Activated CD4-positive, alpha-beta T cell treated with anti-CD3 and anti-CD28 coated beads, Interleukin-10, Interleukin-2, amounts not matched to agents 100 ng/mL and 50 ng/mL, durations not matched to agents 16 hours and 8 hours (primary cell): ENCODE data around the gene REST.
A peak's percentile ranks its signal among the peaks of the same experiment; 100 is the strongest.
"Not testable (repeated sequence)": the region's sequence is repeated elsewhere in the genome, so short reads cannot be mapped to it uniquely, and the experiment has no call there.

Experiments
- DNase-seq: peaks from one replicate; pipeline ENCODE4 v3.0.0-alpha.2; 2020

Gene REST, protein sequence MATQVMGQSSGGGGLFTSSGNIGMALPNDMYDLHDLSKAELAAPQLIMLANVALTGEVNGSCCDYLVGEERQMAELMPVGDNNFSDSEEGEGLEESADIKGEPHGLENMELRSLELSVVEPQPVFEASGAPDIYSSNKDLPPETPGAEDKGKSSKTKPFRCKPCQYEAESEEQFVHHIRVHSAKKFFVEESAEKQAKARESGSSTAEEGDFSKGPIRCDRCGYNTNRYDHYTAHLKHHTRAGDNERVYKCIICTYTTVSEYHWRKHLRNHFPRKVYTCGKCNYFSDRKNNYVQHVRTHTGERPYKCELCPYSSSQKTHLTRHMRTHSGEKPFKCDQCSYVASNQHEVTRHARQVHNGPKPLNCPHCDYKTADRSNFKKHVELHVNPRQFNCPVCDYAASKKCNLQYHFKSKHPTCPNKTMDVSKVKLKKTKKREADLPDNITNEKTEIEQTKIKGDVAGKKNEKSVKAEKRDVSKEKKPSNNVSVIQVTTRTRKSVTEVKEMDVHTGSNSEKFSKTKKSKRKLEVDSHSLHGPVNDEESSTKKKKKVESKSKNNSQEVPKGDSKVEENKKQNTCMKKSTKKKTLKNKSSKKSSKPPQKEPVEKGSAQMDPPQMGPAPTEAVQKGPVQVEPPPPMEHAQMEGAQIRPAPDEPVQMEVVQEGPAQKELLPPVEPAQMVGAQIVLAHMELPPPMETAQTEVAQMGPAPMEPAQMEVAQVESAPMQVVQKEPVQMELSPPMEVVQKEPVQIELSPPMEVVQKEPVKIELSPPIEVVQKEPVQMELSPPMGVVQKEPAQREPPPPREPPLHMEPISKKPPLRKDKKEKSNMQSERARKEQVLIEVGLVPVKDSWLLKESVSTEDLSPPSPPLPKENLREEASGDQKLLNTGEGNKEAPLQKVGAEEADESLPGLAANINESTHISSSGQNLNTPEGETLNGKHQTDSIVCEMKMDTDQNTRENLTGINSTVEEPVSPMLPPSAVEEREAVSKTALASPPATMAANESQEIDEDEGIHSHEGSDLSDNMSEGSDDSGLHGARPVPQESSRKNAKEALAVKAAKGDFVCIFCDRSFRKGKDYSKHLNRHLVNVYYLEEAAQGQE

DNA sequence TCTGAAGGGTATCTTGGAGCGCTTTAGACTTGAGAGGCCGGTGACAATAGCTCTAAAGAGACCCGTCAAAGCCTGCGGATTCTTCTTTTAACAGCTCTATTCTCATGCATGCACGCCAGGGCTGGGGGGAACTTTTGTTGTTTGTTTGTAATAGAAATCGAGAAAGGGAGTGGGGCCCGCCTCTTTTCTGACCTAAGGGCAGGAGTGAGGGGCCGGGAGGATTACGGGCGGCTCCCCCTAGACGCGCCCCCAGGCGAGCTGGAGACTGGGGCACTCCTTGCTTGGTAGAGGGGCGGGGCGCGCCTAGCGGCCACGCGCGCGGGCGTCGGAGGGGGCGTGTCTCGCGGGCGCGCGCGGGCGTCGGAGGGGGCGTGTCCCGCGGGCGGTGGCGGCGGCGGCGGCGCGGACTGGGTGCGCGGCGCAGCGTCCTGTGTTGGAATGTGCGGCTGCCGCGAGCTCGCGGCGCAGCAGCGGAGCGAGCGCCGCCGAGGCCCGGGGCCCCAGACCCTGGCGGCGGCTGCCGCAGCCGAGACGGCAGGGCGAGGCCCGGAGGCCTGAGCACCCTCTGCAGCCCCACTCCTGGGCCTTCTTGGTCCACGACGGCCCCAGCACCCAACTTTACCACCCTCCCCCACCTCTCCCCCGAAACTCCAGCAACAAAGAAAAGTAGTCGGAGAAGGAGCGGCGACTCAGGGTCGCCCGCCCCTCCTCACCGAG lies at the start of gene REST:
TSS of gene REST (plus strand) at position 412 of the 717 bp plus-strand sequence. CDS start 2,739 bp downstream, outside the sequence.
- peak; percentile 82 for DNase-seq

DNA sequence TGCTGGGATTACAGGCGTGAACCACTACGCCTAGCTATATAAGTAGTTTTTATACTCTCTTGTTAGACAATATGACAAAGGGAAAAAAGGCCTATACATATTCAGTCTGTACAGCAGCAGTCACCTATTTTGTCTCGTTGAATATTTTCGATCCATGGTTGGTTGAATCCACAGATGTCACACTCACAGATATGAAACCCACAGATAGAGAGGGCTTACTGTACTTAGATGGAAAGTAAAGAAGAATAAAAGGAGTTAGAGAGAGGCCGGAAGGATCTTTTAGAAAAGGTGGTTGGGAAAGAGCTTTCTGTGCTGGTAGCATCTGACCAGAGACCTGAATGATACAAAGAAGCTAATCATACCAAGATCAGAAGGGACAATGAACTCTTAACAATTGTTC lies 47.9 kb upstream of the REST start:
- DNase-seq: no peak

DNA sequence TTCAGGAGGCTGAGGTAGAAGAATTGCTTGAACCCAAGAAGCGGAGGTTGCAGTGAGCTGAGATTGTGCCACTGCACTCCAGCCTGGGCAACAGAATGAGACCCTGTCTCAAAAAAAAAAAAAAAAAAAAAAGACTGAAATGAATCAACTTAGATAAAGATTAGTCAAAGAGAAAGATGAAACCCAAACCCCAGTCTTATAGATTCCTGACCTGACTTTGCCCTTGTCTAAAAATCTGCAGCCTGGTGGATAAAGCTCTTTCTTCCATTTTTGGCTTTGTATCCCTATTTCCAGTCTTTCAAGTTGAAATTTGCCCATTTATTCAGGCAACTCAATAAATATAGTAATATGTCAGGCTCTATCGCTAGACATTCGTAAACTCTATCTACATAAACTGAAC lies 46.9 kb upstream of the REST start:
- DNase-seq: peak; percentile 54

DNA sequence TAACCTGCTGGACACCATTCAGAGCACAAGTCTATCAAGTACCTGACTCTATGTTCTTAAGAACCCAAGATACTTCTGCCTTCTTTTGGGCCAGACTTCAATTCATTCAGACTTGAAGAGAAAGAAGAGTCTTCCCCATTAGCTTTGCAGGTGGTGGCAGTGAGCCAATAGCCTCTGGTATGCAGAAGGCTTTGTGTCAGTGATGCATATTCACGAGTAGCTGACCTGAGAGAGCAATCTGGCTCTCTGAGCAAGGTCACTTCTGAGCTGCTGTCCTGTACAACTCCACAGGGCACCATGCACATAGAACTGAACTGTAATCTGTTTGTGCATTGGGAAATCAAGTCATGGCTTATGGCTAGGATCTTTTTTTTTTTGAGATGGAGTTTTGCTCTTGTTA lies 46.3 kb upstream of the REST start:
- no peak for DNase-seq

DNA sequence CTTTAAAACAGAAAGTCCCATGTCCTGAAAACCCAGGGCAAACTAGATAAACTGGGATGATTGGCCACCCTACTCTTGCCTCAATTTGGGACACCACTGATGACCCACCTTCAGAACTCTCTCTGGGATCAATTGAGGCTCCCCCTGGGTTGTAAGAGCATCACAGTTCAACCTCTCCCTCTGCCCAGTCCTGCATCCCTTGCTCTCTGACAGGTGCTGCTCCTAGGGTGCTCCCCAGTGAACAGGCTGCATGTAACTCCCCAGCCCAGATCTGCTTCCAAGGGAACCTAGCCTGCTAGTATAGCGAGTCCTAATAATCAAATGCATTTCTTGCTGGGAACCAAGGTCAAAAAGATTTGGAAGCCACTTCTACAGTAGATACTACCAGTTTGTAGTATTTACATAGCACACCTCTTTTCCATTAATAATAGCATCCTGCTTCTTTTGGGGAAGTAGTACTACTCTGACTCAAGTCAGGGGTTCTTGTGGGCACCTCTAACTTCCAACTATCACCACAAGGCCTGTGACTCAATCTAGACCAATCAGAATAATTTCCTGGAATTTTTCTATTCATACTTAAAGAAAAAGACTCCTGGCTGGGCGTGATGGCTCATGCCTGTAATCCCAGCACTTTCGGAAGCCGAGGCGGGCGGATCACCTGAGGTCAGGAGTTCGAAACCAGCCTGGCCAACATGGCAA lies 44.1 kb upstream of the REST start:
- DNase-seq: peak; percentile 53

DNA sequence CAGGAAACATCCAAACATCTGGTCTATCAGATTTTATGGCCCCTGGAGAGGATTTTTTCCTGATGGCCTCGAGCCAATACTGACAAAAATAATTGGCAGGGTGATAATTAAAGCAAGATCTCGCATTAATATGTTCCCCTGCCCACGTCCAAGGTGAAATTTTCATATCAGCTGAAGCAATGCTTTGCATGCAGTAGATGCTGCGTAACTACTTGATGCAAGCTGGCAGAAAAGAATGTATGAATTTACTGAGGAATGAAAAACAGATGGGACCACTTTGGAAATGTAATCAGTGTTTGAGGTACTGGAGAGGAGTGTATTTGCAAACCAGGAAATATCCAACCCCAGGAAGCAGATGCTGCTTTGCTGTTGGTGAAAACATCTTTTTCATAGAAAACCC lies 36.8 kb upstream of the REST start:
- no peak for DNase-seq

DNA sequence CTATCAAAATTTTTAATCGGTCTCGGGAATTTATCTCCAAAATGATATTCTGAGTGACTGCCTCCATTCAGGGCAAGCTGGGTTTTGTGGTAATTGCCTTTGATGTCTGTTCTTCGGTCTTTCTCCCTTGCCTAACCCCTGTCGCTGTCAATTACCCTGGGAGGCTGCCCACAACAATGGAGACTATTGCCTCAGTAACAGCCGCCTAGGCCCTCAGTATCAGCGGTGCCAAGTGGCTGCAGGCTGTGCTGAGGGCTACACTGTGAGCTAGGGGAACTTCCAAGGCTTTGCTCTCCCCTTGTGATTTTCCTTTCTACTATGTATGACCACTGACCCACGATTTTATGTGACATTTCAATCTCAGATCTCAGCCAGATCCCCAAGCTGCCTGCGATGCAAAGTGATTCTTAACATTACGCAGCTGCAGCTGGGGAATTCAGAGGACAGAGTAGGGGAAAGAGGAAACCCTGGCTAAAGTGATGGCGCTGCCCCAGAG lies 36.3 kb upstream of the REST start:
- no peak for DNase-seq

DNA sequence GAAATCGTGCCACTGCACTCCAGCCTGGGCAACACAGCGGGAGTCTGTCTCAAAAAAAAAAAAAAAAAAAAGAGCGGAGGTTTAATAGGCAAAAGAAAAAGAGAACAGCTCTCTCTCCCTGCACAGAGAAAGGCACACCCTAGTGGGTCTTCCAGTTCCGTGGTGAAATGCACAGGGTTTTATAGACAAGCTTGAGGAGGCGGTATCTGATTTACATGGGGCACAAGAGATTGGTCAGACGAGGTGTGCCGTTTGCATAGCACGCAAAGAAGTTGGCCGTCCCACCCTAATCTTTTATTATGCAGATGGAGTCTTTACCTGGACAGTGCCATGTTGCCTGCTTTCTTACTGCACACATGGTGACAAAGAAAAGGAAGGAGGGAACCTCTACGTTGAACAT lies 33.5 kb upstream of the REST start:
- DNase-seq: no peak

DNA sequence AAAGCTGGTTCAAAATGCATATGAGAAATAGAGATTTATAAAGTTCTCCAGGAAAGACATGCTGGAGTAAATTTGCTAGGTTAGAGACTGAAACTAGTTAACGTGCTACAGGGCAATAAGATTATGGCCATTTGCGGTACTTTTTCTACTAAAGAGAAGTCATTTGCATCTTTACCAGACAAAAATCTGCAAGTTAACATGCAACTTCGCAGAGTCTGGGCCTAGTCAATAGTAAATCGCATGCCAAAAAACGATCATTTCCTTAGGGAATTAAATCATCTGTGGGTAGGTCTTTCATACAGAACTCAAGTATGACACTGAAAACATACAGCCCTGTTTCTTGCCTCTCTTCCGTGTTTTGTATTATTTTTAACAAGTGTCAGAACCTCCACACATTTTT lies 32.8 kb upstream of the REST start:
- no peak for DNase-seq

DNA sequence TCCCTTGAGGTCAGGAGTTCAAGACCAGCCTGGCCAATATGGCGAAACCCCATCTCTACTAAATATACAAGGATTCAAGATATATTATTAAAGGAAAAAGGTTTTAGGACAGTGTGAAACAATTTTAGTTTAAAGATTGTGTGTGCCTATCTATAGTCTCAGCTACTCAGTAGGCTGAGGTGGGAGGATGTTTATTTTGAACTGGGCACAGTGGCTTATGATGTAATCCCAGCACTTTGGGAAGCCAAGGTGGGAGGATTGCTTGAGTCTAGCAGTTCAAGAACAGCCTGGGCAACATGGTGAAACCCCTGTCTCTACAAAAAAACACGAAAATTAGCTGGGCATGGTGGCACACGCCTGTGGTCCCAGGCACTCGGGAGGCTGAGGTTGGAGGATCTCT lies 31.4 kb upstream of the REST start:
- no peak for DNase-seq

DNA sequence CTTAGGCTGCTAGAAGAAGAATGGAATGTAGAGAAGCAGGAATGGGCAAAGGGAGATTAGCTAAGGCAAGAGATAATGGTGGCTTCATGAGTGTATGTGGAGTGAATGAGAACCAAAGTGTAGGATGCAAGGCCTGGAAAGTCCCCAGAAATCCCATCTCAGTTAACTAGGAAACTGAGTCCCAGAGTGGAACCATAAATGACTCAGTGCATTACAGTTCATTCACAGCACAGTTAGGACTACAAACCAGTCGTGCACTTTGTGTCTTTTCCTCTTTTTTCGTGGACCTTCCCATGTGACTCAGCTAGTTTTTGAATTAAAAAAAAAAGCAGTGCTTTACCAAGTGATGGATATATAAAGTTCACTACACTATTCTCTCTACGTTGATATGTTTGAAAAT lies 27.7 kb upstream of the REST start:
- DNase-seq: no peak

DNA sequence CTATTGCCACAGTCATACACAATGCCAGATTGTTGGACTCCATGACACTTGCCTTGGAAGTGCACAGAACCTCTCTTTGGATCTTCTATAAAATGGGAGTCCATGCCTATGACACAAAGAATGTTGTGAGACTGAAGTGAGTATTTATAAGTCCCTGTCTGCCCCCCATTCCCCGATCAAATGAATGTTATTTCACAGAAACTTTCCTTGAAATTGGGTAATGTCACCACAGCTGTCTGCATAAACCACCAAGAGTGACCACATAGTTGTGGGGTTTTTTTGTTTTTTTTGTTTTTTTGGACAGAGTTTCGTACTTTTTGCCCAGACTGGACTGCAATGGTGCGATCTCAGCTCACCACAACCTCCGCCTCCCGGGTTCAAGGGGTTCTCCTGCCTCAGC lies 27.1 kb upstream of the REST start:
- DNase-seq: no peak

DNA sequence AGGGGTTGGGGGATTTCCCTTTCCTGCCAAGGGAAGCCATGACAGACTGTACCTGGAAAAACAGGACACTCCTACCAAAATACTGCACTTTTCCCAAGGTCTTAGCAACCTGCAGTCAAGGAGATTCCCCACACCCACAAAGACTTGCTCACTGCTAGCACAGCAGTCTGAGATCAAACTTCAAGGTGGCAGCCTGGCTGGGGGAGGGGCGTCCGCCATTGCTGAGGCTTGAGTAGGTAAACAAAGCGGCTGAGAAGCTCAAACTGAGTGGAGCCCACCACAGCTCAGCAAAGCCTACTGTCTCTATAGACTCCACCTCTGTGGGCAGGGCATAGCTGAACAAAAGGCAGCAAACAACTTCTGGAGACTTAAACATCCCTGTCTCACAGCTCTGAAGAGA lies 23.2 kb upstream of the REST start:
- DNase-seq: not testable (repeated sequence)

DNA sequence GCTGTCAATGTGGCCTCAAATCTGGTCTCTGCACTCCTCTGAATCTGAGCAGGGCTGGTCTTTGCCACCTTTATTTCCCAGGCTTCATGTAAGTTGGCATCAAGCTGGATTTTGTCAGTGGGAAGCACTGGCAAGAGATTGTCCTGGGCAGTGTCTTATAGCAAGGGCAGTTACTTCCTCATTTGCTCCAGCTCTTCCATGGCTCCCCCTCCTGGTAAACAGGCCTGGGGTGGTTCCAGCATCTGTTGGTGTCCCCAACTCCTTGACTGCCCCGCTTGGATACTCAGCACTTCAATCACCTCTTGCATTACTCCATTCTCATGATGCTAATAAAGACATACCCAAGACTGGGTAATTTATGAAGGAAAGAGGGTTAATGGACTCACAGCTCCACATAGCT lies 15.0 kb upstream of the REST start:
- DNase-seq: no peak

DNA sequence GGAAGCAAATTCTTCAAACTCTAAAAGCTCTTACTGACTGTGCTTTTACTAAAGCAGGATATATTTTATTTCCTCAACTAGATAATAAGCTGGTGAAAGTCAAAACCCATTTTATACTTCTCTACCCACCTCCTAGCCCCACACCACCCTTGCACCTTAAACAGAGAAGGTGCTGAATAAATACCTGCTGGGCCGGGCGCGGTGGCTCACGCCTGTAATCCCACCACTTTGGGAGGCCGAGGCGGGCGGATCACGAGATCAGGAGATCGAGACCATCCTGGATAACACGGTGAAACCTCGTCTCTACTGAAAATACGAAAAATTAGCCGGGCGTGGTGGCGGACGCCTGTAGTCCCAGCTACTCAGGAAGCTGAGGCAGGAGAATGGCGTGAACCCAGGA lies 9.9 kb upstream of the REST start:
- not testable (repeated sequence) for DNase-seq

DNA sequence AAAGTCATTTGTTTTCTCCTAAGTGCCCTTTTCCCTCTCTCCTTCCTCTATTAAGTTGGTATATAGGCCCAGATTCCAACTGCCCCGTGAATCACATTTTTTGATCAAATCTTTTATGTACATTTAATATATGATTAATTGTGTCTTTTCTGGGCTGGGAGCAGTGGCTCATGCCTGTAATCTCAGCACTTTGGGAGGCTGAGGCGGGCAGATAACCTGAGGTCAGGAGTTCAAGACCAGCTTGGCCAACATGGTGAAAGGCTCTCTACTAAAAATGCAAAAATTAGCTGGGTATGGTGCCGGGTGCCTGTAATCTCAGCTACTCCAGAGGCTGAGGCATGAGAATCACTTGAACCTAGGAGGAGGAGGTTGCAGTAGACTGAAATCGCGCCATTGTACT lies 7.5 kb upstream of the REST start:
- not testable (repeated sequence) for DNase-seq

DNA sequence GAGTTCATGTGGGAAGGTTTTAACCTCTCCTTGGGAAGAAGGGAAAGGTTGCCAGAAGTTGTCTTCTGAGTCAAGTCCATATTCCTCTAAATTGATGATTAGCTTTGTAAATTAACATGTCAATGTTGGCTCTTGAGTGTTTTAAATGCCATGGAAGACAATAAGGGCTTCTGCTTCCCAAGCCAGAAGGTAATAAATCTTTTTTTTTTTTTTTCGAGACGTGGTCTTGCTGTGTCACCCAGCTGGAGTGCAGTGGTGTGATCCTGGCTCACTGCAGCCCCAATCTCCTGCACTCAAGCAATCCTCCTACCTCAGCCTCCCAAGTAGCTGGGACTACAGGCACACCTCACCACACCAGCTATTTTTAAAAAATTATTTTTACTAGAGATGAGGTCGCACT lies 5.0 kb upstream of the REST start:
- DNase-seq: no peak

DNA sequence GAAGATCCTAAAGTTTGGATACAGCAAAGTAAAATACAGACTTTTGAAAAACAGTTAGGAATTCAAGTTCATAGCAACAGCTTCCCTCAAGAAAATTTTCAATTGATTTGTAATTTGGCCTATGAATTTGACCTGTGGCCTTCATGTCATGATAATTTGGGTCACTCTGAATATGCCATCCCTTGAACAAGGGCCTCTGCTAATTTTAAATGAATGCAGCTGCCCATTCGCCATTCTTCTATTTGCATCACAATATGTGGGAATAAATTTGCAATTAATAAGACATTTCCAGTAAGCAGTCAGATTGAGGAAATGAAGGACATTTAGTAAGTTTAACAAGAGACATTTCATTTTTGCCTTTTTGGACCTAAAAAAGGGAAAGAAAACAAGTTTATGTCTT lies 1.9 kb upstream of the REST start:
- DNase-seq: no peak

DNA sequence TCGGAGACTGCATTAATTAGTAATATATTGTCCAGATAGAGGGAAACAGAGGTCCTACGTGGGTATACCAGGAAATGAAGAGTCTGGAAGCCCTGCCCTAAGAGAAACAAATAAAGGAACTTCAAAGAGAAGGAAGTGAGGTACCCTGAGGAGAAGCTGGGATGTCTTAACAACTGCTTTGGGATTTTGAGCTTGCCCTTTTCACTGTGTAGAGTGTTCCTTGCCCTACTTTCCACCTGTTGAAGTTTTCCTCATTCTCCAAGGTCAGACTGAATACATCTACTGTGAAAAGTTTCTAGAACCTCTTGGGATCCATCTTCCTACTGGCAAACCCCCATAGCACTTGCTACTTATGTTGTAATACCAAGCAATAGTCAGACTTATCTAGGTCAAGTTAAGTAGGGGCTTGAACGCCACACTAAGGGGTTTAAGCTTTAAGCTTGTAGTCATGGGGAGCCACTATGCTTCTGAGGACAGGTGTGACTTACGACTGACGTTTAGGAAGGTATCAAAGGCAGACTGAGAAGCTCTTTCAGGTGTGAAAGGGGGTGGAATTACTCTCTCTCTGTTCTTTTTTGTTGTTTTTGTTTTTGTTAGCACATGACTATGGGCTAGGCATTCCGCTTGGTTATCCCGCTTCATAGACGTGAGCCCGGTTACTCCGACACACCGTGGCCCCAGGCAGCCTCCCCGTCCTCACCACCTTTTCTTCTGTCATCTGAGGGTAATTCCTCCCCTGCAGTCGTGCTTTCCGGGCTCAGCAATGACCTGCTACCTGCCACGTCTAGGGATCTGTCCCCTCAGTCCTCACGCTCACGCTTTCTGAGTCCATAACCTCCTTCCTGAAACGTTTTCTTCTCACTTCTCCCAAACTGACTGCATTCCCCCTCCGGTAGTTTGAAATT lies 959 bp upstream of the REST start:
- peak; percentile 11 for DNase-seq

DNA sequence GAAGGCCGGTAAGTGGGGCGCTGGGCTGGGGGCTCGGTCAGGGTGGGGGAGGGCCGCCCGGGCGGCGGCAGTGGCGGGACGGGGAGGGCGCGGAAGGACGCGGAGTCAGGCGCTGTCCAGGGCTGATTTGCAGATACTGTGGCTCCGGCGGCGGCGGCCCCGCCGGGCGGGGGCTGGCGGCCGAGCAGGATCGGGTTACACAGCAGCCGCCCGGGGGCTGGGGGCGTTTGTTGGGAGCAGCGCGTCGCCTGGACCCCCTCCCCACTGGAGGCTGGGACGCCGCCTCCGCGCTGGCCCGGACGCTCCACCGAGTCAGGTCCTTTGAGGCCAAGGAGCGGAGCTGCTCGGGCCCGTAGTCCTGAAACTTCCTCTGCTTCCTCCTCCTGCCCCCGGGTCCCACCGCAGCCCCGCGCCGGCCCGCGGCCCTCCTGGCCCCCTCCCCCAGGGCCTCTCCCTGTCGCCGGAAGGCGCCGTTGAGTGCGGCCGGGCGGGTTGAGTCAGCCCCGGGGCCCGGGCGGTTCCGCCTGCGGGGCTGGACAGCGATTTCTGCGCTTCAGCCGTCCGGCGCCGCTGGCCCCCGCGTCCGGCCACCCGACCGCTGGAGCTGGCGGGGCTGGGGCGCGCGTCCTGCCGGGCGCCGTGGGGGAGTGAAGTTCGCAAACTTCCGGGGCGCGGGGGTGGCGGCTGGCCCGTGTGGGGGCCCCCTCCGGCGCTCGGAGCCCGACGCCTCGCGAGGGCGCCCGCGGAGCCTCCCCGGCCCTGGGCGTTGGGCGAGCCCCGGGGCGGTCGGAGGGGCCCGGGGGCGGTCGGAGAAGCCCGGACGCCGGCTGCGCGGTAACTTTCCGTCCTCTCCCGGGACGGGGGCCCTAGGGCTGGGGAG lies 746 bp downstream of the REST start:
- peak; percentile 77 for DNase-seq
